H9 (cell line): ENCODE measurements around the gene PFN2. TPM values are rescaled to one million over a fixed set of nuclear protein-coding genes. Genes with fewer than 3 reads are reported as not detected.

Experiments used
- DNase-seq: peaks from one replicate; pipeline ENCODE4 v3.0.0-alpha.2; 2017
- H2AFZ ChIP-seq: one replicate; pipeline ENCODE4 v1.6.1; 2013; ENCODE audit warnings: mild to moderate bottlenecking, low read length, control low read depth, moderate library complexity
- H2AK5ac ChIP-seq: 2 replicates; pipeline ENCODE4 v1.6.1; 2013; ENCODE audit warnings: low read length, control low read depth, mixed read lengths; ENCODE audit not compliant: insufficient read length
- H2BK120ac ChIP-seq: one replicate; pipeline ENCODE4 v1.6.1; 2013; ENCODE audit warnings: low read depth, mild to moderate bottlenecking, low read length, control low read depth, inconsistent platforms; ENCODE audit not compliant: poor library complexity, severe bottlenecking
- H2BK12ac ChIP-seq: 2 replicates; pipeline ENCODE4 v1.6.1; 2013; ENCODE audit warnings: low read length, control low read depth, mixed read lengths, low read depth; ENCODE audit not compliant: insufficient read length
- H2BK15ac ChIP-seq: 2 replicates; pipeline ENCODE4 v1.6.1; 2013; ENCODE audit warnings: low read depth, low read length, control low read depth
- H2BK20ac ChIP-seq: one replicate; pipeline ENCODE4 v1.6.1; 2013; ENCODE audit warnings: low read depth, mild to moderate bottlenecking, low read length, control low read depth, inconsistent platforms; ENCODE audit not compliant: poor library complexity, severe bottlenecking
- H2BK5ac ChIP-seq: 2 replicates; pipeline ENCODE4 v1.6.1; 2013; ENCODE audit warnings: low read length, control low read depth, mixed read lengths; ENCODE audit not compliant: insufficient read length
- H3K14ac ChIP-seq: 2 replicates; pipeline ENCODE4 v1.6.1; 2013; ENCODE audit warnings: low read length, control low read depth; ENCODE audit not compliant: insufficient read depth
- H3K18ac ChIP-seq: 2 replicates; pipeline ENCODE4 v1.6.1; 2013; ENCODE audit warnings: low read depth, mild to moderate bottlenecking, mixed read lengths, low read length, control low read depth; ENCODE audit not compliant: insufficient read length
- H3K23ac ChIP-seq: 2 replicates; pipeline ENCODE4 v1.6.1; 2013; ENCODE audit warnings: low read length, control low read depth, mixed read lengths, low read depth; ENCODE audit not compliant: insufficient read length
- H3K23me2 ChIP-seq: 2 replicates; pipeline ENCODE4 v1.6.1; 2013; ENCODE audit warnings: low read depth, mild to moderate bottlenecking, mixed read lengths, low read length, control low read depth; ENCODE audit not compliant: insufficient read length, poor library complexity, severe bottlenecking
- H3K27ac ChIP-seq: 2 replicates; pipeline ENCODE4 v1.5.1; 2013; ENCODE audit warnings: low read length, control low read depth, mixed read lengths, low read depth; ENCODE audit not compliant: insufficient read length
- H3K27me3 ChIP-seq: 2 replicates; pipeline ENCODE4 v1.6.1; 2013; ENCODE audit warnings: low read length, control low read depth, inconsistent platforms; ENCODE audit not compliant: insufficient read depth
- H3K4ac ChIP-seq: 2 replicates; pipeline ENCODE4 v1.6.1; 2013; ENCODE audit warnings: low read depth, mild to moderate bottlenecking, control low read depth, inconsistent platforms, low read length, moderate library complexity
- H3K4me1 ChIP-seq: 2 replicates; pipeline ENCODE4 v1.6.1; 2013; ENCODE audit warnings: low read length, control low read depth, inconsistent platforms; ENCODE audit not compliant: insufficient read depth
- H3K4me2 ChIP-seq: 2 replicates; pipeline ENCODE4 v1.6.1; 2013; ENCODE audit warnings: low read length, control low read depth, mixed read lengths; ENCODE audit not compliant: insufficient read length, insufficient read depth
- H3K56ac ChIP-seq: 2 replicates; pipeline ENCODE4 v1.6.1; 2013; ENCODE audit warnings: low read depth, mild to moderate bottlenecking, mixed read lengths, low read length, control low read depth; ENCODE audit not compliant: insufficient read length
- H3K79me1 ChIP-seq: 2 replicates; pipeline ENCODE4 v1.6.1; 2013; ENCODE audit warnings: low read depth, mild to moderate bottlenecking, moderate library complexity, low read length, control low read depth, inconsistent platforms; ENCODE audit not compliant: insufficient read depth, poor library complexity, severe bottlenecking
- H3K79me2 ChIP-seq: 2 replicates; pipeline ENCODE4 v1.6.1; 2013; ENCODE audit warnings: low read length, control low read depth, inconsistent platforms; ENCODE audit not compliant: insufficient read depth
- H3K9ac ChIP-seq: 2 replicates; pipeline ENCODE4 v1.6.1; 2013; ENCODE audit warnings: low read length, control low read depth, mixed read lengths; ENCODE audit not compliant: insufficient read length; ENCODE audit errors: extremely low read depth
- H3K9me3 ChIP-seq: one replicate; pipeline ENCODE4 v1.6.1; 2013; ENCODE audit warnings: low read depth, low read length, inconsistent platforms; ENCODE audit not compliant: control insufficient read depth
- H3T11ph ChIP-seq: one replicate; pipeline ENCODE4 v1.6.1; 2013; ENCODE audit warnings: mild to moderate bottlenecking, low read length, control low read depth, inconsistent platforms
- H4K20me1 ChIP-seq: one replicate; pipeline ENCODE4 v1.6.1; 2013; ENCODE audit not compliant: control insufficient read depth, insufficient read length, insufficient read depth
- H4K5ac ChIP-seq: 2 replicates; pipeline ENCODE4 v1.6.1; 2013; ENCODE audit warnings: low read depth, mild to moderate bottlenecking, mixed read lengths, low read length, control low read depth; ENCODE audit not compliant: insufficient read length
- H4K8ac ChIP-seq: replicated peaks from 2 replicates; pipeline ENCODE4 v1.6.1; 2013; ENCODE audit warnings: low read length, control low read depth, mixed read lengths, low read depth; ENCODE audit not compliant: insufficient read length
- H4K91ac ChIP-seq: 2 replicates; pipeline ENCODE4 v1.6.1; 2013; ENCODE audit warnings: low read depth, mild to moderate bottlenecking, moderate library complexity, mixed read lengths, low read length, control low read depth; ENCODE audit not compliant: insufficient read length
- H3K27ac Mint-ChIP-seq, 3 experiments: 2 replicates in 2 of 3; 3 replicates in 1 of 3; pipeline ENCODE4 v1.8.0; 2020 to 2021; ENCODE audit warnings: mixed read lengths in 3 of 3, mild to moderate bottlenecking in 1 of 3, moderate library complexity in 1 of 3
- H3K27me3 Mint-ChIP-seq: 2 replicates; pipeline ENCODE4 v1.8.0; 2021; ENCODE audit warnings: low read depth, mild to moderate bottlenecking, moderate library complexity, mixed read lengths
- H3K36me3 Mint-ChIP-seq, 3 experiments: 2 replicates in 2 of 3; 3 replicates in 1 of 3; pipeline ENCODE4 v1.8.0; 2020 to 2021; ENCODE audit warnings: low read depth in 3 of 3, mixed read lengths in 3 of 3; ENCODE audit not compliant: insufficient read depth in 1 of 3
- H3K4me1 Mint-ChIP-seq, 2 experiments: 2 replicates each; pipeline ENCODE4 v1.8.0; 2020; ENCODE audit warnings: mixed read lengths in 2 of 2
- H3K4me3 Mint-ChIP-seq, 2 experiments: 2 replicates in 1 of 2; 3 replicates in 1 of 2; pipeline ENCODE4 v1.8.0; 2020 to 2021; ENCODE audit warnings: mild to moderate bottlenecking in 2 of 2, mixed read lengths in 2 of 2, moderate library complexity in 1 of 2
- H3K9me3 Mint-ChIP-seq, 2 experiments: 2 replicates in 1 of 2; 3 replicates in 1 of 2; pipeline ENCODE4 v1.8.0; 2020; ENCODE audit warnings: mild to moderate bottlenecking in 2 of 2, mixed read lengths in 2 of 2, moderate library complexity in 1 of 2
- CTCF ChIP-seq: fragments of 200-600 bp; sonication (generic); conservative IDR thresholded peaks from 3 replicates; pipeline ENCODE4 v1.8.0; 2021; ENCODE audit warnings: antibody characterized with exemption, mild to moderate bottlenecking
- total RNA-seq: library from RNA; stranded (reverse); gene quantifications from 2 replicates; pipeline ENCODE4 v1.2.1, GENCODE V29; 2021

The PFN2 gene
- total RNA-seq, 1 experiment from 2014 or later = 174 TPM

DNA sequence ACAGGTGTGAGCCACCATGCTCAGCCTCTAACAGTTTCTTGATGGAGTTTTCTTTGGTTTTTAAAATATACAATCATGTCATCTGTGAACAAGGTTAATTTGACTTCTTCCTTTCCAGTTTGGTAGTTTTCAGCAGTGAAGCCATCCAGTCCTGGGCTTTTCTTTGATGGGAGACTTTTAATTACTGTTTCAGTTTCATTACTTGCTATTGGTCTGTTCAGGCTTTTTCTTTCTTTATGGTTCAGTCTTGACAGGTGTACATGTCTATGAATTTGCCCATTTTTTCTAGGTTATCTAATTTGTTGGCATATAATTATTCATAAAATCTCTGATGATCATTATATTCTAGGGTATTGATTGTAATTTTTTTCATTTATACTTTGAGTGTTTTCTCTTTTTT, 36.8 kb downstream of the PFN2 start:
- H3T11ph ChIP-seq = no peak overlapping the region
- H3K56ac ChIP-seq = no peak overlapping the region
- H3K27me3 Mint-ChIP-seq = no peaks in the 10 kb centered on the region
- H4K5ac ChIP-seq = no peak overlapping the region
- H2BK20ac ChIP-seq = no peak overlapping the region
- H2BK5ac ChIP-seq = no peak overlapping the region
- H4K8ac ChIP-seq = no peak overlapping the region
- no peak overlapping the region for H2BK12ac ChIP-seq
- H3K9me3 Mint-ChIP-seq = peaks cover 21 to 32% of the 10 kb centered on the region in 2 experiments; a peak in 4 of 5 replicates
- H2AFZ ChIP-seq = no peak overlapping the region
- no peak for TF ChIP-seq CTCF
- no peak overlapping the region for H3K27ac ChIP-seq
- no peak overlapping the region for H2BK15ac ChIP-seq
- no peak overlapping the region for H3K4me3 Mint-ChIP-seq
- no peaks in the 10 kb centered on the region for H4K20me1 ChIP-seq
- H3K23ac ChIP-seq = no peak overlapping the region
- no peaks in the 10 kb centered on the region for H3K79me1 ChIP-seq
- H3K23me2 ChIP-seq = no peaks in the 10 kb centered on the region
- H3K79me2 ChIP-seq = no peaks in the 10 kb centered on the region
- H3K4me2 ChIP-seq = no peak overlapping the region
- H3K9me3 ChIP-seq = peaks cover 9% of the 10 kb centered on the region
- no peak overlapping the region for H2AK5ac ChIP-seq
- H2BK120ac ChIP-seq = no peak overlapping the region
- H3K4me1 ChIP-seq = no peaks in the 10 kb centered on the region
- H4K91ac ChIP-seq = no peak overlapping the region
- H3K9ac ChIP-seq = no peak overlapping the region
- no peak overlapping the region for H3K14ac ChIP-seq
- H3K18ac ChIP-seq = no peak overlapping the region
- no peaks in the 10 kb centered on the region for H3K4me1 Mint-ChIP-seq
- no peak overlapping the region for H3K4ac ChIP-seq
- H3K27me3 ChIP-seq = no peaks in the 10 kb centered on the region
- no peak overlapping the region for H3K27ac Mint-ChIP-seq
- H3K36me3 Mint-ChIP-seq = peaks cover 29 to 45% (median 33%) of the 10 kb centered on the region in 3 experiments
- no peak for DNase-seq
